NCI-H526 treated with DMSO at 0.1 percent for 48 hours (cell line): ENCODE results near the gene NTM.

Experiments
- DNase-seq: peaks from one replicate; lab custom pipeline; 2025; lab: John Stamatoyannopoulos, UW

NTM gene

GRCh38 chr11:132114743-132115142, 744.3 kb downstream of the NTM start:
- DNase-seq: no peak

DNA sequence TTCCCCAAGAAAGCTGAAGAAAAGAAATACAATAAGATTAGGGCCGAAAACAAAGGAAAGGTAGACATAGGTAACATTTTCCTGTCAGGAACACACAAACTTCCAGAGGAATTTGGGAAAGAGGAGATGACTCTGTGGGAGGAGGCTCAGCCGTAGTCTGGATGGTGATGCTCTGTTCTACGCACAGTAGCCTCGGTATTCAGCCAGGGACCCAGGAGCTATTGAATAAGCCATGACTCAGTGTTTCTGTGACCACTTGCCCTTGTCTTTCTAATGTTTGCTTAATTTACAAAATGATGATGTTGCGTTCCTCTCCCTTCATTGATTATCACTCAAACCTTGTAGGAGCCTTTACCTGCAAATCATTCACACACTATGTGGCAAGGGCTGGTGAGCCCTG, 745.0 kb downstream of the NTM start:
- DNase-seq: no peak

DNA sequence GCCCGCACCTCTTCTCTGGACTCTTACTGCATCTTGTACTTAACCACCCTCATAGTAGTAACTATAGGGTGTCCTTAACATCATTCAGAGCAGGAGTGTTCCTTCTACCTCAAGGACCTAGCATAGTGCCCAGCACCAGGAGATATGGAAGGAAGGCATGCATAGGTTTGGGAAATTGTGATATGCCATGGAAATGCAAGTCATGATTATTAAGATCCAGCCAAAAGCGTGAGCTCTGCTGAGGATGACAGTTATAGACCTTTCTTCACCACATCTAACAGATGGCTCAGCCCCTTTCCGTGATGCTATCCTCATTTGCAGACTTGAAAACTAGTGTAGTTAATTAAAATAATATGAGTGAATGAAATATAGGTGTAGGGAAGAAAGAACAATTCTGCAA, 746.1 kb downstream of the NTM start:
- DNase-seq: no peak

DNA sequence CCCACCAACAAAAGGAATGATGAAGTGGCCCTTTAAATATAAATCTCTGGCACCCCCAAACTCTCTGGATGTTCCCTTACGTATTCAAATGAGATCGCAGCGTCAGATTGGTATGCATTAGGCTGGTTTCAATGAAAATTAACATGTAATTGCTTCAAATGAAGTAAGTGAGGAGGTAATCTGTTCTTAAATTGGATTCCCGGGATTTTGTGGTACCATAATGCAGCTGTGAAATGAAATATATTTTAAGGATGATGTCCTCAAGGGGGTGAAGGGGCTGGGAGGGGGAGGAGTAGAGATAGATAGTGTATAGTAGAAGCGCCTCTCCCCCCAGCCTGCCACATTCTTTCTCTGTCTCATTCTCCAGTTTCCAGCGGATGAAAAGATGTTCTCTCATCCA, 748.2 kb downstream of the NTM start:
- DNase-seq: no peak

GRCh38 chr11:132119573-132119972, 749.2 kb downstream of the NTM start:
- DNase-seq: no peak

GRCh38 chr11:132122735-132123134, 752.3 kb downstream of the NTM start:
- DNase-seq: no peak

DNA sequence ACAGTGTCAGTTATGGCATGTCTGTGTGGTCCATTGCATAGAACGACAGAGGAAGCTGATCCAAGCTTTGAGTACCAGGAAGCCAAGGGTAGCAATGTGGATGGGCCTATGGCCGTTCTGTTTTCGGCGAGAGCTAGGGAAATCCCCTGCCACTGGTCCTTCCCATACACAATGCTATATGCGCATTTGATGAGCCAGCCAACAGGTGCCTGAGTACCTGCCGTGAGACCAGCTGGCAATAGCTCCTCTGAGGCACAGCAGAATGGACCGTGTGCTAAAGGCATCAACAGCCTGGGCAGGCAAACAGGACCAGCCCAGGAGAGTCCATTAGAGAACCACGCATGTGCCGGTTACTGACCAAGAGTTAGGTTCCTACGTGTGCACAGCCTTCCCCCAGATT, 753.0 kb downstream of the NTM start:
- no peak for DNase-seq

DNA sequence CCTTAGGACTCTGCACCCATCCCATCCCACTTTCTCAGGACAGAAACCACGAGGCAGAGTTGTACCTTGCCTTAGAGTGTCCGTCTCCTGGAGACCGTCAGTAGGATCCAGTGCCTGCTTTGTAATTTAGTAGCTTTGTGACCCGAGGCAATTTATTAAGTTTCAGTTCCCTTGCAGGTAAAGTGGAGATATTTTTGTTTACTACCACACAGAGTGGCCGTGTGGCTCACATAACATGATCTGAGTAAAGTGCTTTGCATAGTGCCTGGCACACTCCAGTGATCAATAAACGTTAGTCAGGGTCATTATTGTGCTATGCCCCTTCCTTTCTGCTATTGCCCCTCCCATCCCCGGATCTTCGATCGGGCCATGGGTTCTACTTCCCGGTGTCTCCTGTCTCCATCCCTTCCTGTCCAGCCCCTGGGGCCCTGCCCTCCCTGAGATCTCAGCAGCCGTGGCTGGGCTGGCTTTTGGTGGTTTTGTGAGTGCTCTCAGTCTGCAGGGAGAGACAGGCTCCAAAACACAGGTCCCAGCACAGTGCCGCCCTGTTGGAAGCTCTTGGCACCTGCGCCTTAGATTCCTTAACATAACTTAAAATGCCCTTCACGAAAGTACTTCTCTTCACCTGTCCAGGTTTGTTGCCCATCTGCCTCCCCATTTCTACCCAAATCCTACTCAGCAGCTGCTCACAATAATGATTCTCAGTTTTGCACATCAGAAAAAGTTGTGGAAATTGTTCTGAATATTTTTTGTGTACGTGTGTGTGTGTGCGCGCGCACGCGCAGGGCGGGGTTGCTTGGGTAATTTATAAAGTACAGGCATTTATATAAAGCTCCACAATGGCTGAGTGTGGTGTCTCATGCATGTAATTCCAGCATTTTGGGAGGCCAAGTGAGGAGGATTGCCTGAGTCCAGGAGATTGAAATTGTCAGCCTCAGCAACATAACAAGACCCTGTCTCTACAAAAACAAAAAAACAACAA, 753.7 kb downstream of the NTM start:
- DNase-seq: no peak

DNA sequence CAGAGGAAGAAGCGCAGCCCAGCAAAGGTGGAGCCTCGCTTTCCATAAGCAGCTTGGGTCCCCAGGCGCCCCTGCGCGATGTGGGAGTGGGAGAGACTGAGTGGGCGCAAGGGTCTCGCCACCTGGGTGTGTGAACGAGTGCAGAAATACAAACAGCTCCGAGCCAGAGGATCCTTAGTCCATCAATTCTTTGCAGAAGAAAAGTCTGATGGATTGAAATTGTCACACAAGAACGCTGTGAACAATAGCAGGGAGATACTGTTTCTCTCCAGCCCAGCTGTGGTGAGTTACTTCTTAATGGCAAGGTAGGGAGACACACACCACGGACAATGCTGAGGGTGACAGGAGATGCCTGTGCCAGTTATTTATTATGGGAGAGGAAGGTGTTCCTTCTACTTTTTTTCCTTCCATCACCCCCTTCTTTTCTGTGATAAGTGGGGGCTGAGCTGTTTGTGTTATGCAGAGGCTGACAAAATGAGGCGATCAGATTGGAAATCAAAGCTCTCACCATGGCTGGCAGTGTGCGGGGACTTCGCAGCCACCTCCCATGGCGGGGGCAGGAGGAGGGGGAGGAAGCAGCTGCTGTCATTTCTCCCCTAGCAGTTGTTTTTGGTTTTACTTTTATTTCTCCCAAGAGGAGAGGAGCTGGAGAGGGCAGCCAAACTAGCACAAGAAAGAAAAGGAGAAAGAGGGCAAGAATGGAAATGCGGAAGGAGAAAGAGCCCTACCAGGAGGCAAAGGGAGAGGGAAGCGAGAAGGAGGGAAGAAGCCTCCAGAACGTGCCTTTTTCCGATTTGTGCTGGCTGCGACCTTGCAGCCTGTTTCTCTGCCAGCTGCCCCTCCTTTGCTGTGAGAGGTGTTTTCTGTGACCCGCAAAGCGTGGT, 755.8 kb downstream of the NTM start:
- no peak for DNase-seq

- DNase-seq: no peak
Observed at GRCh38 chr11:132126973-132127899, 756.8 kb downstream of the NTM start.

- no peak for DNase-seq
Observed at GRCh38 chr11:132127900-132128288, 757.5 kb downstream of the NTM start.

DNA sequence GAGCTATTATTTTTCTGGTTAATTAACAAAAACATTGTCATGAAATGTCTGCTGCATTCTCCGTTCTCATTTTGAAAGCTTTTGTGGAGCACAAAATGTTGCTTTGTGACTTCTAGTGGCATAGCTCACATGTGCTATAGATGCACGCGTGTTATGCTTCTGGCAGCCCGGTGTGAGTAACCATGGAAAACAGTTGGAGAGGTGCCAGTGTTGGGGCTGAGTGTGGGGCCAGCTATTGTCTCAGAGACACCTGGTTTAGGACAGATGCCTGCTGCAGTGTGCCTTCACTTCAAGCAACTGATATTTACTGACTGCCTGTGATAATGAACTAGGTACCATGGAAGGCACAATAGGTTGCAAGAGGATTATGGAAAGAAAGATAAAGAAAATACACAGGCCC, 760.6 kb downstream of the NTM start:
- no peak for DNase-seq

DNA sequence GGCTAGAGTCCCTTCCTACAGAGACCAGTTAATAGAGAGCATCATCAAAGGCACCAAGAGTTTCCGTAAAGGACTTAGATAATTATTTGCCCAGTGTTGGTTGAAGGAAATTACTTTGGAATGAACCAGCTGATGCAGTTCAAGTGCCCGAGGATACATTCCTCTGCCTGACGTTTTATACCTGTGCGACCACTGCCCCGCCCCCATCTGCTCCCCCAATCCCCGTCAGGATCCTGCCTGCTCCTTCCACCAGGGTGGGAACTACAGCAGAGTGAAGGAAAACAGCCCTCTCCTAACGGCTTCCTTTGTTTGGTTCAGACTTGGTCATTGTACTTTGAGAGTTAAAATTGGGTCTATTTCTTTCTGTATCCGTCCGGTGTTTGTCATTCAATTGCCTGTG, 761.5 kb downstream of the NTM start:
- DNase-seq: no peak

- no peak for DNase-seq
Observed at GRCh38 chr11:132134322-132134721, 763.9 kb downstream of the NTM start.

- DNase-seq: no peak
Observed at GRCh38 chr11:132137289-132137980, 767.0 kb downstream of the NTM start.

DNA sequence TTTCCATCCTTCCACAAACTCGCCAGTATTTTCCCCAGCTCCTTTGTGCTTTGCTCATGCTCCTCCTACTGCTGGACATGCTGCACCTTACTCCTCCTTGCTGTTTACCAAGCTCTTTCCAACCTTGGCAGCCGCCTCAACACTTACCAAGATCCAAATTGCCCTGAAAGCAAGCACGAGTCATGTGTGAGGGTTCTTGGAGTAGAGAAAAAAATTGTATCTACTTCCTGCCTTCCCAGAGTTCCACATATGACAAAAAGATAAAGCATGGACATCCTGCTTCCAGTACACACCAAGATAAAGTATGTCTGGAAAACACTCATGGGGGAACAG, 767.5 kb downstream of the NTM start:
- DNase-seq: no peak

- no peak for DNase-seq
Observed at GRCh38 chr11:132139181-132139580, 768.8 kb downstream of the NTM start.

- no peak for DNase-seq
Observed at GRCh38 chr11:132140056-132140455, 769.6 kb downstream of the NTM start.

DNA sequence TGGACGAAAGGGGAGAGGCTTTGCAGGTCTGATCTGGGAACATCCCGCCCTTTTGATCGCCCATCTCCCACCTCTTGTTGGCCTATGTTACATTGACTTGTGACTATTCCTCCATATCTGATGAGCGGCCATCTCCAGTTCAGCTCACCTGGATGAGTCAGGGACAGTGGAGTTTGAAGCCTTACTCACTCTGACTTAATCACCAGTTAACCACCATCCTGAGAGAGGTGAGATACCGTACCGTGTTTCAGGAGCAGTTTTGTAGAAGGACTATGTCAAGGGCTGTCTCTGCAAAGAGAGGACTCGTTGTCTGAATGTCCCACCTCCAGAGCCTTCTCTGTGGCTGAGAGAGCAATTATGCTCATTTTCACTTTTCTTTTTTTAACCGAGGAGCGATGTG, 771.7 kb downstream of the NTM start:
- DNase-seq: no peak

DNA sequence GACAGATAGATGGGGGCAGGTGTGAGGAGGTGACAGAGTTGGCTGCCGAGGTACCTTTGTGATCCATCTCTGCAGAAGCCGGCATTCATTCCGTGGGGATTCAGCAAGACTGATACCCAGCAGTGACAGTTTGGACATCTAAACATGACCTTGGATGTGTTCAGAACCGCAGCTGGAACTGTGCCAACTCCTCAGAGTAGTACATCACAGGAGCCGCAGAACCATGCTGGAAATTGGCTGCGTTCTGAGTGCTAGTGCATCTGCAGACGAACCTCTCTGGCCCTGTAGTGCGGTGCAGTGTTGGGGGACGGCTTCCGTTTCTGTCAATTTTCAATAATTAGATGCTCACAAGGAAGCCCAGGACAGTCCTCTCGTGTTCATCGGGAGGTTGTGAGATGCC, 772.1 kb downstream of the NTM start:
- DNase-seq: no peak

- DNase-seq: no peak
Observed at GRCh38 chr11:132147464-132147863, 777.0 kb downstream of the NTM start.
